HG03064 (cell line): ENCODE measurements around the gene ATOH8.

Experiments
- ATAC-seq: cut with Tn5 transposase; IDR thresholded peaks from one replicate; pipeline ENCODE4 v1.9.1; 2021; ENCODE audit warnings: low read depth; ENCODE audit not compliant: unreplicated experiment

ATOH8 gene

DNA sequence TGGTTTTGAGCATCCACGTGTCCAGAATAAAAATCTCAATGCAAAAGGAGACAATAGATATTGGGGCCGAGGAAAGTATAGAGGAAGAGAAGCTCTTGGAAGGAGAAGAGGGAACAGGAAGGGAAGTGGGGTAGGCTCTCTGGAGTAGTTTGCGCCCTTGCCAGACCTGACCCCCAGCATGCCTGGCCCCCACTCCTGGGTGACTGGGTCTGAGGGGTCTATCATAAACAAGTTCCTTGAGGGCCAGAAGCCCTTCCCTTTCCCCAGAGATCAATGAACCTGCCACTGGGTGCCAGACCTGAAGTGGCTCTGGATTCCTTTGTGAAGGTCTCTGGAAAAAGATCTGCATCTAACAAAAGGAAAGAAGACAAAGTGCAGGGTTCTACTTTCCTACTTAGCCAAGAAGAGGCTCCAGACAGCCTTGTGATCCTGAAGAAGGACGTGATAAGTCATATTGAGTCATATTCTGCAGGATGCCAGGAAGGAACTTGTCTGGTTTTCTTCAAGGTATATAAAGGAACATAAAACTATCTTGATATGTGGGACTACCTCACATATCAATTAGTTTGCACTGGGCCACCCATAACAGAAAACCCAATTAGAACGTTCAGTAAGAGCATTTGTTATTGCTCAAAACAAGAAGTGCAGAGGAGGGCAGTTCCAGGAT, 18.7 kb upstream of the ATOH8 start:
- ATAC-seq = no peak

DNA sequence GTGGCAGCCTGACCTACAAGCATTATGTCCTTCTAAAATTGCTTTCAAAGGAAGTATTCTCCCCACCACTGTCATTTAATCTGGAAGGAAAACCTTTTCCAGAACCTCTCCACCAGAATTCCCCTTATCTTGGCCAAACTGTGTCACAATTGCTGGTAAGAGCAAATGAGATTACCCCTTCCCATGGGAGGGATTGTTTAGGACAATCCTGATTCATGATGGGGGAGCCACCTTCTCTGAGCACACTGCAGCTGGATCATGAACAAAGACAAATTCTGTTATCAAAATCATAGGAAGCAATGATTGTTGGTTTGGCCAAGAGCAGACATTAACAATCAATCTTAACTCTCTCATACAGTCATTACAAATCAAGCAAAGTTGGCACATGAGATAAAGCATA, 18.1 kb upstream of the ATOH8 start:
- ATAC-seq = no peak

DNA sequence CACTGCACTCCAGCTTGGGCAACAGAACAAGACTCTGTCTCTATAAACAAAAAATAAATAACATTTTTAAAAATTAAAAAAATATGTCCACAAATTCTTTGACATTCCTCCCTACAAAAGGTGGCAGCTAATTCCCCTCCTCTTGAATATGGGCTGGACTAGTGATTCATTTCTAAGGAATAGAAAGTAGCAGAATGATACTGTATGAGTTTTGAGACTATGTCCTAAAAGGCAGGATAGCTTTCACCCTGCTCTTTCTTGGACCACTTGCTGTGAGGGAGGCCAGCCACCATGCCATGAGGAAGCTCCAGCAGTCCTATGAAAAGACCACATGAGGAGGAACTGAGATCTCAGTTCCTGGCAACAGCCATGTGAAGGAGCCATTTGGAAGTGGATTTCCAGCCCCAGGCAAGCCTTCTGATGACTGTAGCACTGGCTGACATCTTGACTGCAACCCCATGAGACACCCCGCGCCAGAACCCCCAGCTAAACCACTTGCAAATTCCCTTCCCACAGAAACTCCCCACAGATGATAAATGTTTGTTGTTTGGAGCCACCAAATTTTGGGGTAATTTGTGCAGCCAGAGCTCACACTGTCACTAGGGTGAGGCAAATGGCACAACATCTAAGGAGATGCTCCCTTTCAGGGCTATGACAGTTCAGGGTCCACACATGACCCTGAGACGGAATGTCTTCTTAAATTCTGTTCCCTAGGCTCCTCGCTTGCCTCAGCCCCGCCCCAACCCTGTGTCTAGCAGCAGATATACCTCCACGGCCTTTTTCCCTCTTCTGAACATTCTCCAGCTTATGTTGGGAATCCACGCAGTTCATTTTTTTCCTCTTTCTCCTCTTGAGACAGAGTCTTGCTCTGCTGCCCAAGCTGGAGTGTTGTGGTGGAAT, 17.1 kb upstream of the ATOH8 start:
- ATAC-seq = no peak

DNA sequence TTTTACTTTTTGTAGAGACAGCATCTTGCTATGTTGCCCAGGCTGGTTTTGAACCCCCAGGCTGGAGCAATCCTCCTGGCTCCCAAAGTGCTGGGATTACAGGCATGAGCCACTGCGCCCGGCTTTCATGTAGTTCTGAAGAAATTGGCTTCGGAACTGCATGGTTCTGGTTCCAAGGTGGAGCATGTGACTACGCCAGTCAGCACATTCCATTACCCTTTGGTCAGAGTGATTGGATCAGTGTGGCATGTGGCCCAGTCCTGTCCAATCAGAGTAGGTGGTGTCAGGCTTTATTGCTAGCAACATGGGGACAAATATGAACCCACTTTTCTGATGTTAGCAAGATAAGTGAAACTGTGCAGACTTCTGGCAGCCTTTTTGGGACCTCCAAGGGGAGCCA, 16.3 kb upstream of the ATOH8 start:
- no peak for ATAC-seq

DNA sequence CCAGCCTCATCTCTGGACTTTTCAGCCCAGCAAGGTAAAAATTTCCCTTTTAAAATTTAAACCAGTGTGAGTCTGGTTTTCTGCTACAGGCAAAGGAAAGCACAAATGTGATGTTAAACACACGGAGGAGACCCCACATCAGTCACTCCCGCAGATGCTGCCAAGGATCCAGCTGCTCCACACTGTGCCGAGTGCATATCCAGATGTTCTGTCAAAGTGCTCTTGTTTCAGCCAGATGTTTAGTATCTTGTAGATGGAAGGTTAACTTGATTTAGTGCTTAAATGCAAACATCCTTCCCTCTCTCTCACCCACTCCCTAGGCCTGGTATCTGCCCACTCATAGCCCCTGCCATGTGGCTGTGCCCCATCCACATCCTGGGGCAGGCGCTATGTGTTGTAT, 15.8 kb upstream of the ATOH8 start:
- ATAC-seq = no peak

DNA sequence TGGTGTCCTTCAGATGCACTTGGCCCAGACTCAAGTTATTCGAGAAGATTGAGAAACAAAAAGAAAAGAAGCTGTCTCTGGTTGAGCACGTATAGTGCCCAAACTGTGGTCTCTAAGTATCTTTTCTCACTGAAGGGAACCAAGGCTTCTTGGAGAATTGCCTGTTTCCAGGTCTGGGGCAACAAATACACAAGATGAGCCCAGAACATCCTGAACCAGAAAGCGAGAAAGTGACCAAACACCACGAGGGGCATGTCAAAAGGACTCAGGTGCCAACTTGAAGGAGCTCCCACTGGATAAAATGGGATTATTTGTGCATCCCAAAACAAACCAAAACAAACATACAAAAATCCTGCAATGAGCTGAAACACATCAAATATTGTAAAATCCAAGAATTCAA, 13.6 kb upstream of the ATOH8 start:
- ATAC-seq = no peak

DNA sequence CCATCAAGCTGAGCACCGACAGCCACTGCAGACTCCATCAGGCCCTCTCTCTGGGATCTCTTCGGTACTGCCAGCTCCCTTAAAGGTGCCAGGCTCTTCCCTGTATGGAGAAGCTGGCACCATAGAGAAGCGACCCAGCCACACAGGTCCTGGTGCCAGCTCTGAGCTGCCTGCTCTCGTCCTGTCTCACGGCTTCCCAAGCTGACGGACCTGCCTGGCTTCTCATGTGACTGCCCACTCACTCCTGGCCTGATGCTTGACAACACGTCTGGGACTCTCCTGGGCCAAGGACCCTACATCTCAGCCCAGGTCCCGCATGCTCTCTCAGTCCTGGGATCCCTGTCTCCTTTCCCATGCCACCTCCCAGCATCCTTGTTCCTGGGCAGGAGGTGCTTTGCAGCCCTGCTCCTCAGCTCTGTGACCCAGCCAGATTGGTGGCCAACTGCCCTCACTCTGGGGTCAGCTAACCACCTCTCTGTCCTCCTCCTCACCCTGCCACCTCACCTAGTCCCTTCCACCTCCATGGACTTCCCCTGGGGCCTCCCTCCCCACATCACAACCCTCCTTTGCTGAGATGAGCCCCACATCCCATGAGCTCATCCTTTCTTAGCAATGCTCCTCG, 12.5 kb upstream of the ATOH8 start:
- ATAC-seq = no peak

DNA sequence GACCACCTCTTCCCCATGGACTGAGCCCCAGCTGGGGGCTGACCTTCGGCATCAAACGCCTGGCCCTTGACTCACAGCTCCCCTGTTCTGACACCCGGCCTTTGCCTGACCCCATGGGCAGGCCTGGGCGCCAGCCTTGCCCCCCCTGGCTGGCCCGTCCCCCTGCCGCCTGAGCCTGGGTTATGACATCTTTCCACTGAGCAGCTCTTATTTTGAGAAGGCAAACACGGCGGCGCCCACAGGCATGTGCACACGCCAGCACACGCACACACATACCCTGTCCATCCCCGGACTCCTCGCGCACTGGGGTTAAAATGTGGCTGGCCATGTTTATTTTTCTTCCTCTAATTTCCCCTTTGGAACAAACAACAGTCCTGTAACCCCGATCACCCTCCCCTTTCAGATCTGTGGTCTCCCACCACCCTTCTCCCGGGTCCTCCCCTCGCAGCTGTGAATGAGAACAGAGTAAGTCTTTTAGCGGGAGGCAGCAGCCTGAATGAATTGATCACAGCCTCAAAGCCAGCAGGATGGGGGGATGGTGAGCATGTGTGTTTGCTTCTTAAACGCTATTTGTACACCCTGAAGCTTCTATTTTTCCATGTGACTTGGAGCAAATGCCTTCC, 11.8 kb upstream of the ATOH8 start:
- no peak for ATAC-seq

DNA sequence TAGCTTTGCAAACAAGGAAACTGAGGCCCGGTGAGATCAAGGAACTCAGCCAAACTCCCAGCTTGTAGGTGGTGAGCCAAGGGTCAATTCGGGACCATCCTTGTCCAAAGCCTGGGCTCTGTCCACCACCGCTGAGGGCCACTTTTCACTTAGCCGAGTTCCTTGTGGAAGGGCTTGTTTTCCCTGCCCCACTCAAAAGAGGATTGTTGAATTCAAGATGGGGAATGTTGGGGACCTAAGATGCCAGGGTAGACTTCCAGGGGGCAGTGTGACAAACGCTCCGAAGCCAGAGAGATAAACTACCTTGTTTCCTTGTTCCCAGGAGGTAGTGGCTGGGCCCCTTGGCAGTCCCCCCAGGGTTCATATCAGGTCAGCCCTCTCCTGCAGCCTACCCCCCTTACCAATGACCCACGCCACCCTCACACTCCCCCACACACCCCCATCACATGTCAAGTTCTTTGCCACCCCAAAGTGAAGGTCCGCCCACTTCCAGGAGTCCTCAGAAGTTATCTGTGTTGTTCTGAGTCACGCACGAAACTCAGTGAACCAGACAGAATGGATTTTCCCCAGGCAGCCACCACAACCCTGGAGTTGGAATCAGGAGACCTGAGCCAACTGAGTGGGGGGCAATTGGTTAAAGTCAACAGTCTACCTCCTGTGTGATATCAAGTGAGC, 10.3 kb upstream of the ATOH8 start:
- ATAC-seq = no peak

DNA sequence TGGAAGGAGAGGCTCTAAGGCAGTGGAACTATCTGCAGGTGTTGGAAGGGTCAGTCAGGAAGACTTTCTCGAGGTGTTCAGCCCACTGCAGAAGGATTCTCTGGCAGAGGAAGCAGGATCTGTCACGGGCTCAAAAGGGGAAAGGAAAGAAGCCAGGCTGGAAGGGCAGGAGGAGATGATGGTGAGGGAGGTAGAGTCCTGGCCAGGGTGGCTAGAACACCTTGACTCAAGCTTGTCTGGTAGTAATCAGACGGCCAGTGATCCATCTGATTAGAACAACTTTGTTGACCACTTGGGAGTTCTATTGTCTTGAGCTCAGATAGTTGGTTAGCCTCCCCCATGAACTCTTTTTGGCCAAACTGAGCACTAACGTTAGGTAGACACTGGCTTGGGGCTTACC, 9.7 kb upstream of the ATOH8 start:
- no peak for ATAC-seq

DNA sequence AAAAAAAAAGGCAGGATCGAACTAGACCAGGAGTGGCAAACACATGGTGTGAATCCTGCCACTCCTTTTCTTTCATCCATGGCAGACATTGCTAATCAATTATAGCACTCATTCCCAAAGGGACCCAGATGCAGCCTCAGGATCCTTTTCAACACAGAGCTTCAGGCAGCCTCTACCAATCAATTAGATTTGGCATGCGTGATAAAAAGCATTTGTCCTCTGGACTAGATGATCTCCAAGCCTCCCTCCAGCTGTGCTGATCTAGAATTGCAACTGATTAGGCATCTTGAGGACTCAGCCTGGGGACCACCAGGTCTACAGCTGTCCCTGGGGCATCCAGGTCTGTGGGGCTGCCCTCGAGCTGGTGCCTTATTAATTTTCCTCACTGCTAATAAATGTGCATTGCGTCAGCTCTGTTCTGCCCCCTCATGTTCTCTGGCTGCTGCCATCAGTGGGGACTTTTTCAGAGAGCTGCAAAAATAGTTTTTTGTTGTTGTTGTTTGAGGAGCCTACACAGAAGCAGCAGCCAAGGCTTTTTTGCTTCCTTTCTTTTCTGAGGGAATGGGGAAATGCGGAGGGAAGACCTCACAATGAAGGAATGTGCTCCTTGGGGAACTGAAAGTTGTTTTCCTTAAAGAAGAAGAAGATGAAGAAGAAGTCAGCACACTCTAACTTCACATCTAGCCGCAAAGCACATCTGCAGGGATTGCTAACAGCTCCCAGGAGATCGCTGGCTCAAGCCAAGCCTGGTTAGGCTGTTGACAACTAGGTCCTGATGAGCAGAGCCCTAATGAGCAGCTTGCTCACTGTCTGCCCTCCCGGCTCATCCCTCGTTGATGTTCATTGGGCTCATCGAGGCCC, 8.8 kb upstream of the ATOH8 start:
- no peak for ATAC-seq

DNA sequence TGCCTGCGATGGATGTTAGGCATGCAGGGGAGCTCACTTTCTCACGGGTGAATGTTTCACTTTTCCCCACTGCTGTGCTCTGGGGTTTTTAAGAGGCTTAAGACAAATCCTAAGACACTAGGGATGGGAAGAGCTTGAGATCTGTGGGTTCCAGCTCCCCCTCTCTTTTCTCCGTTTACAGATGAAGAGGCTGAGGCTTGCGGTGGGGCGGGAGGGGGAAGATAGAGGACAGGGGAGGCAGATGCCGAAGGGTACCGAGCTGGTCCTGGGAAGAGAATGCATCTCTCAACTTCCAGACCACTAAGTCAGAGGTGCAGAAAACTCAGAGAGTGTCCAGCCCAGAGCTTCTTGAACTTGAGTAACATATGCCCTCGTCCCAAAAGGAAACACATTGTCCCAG, 8.2 kb upstream of the ATOH8 start:
- ATAC-seq = no peak

DNA sequence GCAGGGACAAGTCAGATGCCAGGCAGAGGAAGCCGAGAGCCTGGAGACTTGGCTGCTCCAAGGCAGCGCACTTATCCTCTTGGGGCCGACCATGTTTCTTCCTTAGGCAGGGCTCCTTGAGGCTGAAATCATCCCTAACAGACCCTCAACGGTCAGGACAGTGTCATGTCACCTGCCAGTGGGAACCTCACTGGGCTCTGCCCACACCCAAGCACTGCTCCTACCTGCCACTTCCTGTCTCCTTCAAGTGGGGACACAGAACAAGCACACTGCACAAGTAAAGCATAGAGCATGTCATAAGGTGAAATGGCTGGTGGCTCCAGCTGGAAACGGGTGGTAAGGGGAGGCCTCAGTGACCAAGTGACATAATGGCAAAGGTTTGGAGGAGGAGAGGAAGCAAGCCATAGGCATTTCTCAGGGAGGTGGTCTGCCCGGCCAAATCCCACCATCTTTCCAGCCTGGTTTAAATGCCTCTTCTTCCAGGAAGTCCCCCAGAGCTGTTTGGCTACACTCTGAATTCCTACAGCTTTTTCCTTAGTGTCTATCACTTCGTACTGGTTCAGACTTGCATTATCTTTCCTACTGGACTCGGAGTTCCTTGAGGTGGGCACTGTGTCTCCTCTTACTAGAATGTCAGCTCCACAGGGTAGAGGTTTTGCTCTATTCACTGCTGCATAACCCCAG, 7.3 kb upstream of the ATOH8 start:
- no peak for ATAC-seq

DNA sequence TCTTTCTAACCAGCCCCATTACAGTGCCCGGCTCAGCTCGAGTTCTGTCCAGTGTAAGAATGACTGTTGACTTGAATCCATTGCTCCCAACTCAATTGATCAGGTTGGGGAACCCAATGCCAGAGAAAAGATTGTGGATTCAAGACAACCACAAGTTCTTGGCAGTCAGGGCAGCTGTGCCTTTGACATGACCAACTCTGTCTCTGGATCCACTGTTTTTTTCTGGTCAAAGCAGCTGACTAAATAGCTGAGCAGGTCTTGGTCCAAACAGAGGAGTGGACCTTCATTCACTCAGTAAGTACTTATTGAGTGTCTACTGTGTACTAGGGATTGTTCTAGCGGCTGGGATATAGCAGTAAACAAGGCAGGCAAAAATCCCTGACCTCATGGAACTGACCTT, 6.3 kb upstream of the ATOH8 start:
- no peak for ATAC-seq

DNA sequence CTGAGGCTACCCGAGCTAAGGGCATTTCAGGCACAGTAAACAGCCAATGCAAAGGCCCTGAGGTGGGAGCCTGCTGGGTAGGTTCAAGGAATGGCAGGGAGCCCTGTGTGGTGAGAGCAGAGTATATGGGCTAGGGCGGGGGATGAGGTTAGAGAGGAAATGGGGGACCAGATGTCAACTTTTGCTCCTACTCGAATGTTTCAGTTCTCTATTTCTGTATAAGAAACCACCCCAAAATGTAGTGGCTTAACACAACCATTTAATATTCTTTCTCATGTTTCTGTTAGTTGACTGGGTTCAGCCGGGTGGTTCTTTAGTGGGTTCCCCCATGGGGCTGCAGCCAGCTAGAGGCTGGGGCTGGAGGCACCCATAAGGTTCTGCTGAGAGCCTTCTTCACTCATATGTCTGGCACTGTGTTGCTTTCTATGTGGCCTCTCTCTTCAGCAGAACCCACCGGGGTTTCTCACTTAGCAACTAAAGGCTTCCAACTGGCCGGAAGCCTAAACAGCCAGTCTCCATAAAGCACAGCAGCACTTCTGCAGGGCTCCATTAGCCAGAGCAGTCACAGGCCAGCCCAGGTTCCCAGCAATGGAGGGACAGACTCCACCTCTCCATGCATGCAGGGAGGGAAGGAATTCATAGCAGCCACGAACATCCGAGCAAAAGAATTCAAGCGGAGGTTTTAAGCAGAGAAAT, 5.6 kb upstream of the ATOH8 start:
- no peak for ATAC-seq

DNA sequence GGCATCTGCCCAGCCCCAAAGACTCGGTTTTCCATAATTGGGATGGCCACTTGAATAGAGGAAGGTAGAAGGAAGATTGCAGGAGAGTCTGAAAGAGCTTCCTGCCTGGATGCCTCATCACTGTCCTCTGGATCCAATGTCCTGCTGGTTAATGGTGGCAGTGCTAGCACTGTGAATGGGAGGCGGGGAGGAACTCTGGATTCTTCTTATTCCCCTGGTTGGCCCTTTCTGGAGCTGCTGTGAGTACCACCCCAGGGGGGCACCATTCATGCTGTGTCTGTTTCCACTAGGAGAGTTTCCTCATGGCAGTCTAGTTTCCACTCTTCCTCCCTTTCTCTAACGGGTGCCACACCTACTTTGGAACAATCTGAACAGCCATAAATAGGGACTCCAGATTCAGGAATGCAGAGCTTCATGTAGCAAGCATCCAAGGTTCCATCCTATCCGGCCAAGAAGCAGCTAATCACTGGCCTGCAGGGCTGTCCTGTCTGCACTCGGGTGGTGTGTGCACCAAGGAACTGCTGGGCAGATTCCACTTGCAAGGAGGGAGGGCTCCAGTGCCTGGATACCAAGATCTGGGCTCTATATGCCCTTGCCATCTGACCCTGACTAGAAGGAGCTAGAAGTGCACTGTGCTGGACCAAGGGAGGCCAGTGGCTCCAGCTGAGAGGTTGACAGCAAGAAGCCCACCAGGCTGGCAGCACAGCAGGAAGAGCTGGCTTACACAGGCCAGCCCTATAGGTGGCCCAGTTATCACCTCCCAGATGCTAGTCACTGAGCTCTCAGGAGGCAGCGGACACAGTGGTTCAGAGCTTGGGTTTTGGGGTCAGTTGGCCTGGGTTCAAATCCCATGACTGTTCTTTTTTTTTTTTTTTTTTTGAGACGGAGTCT, 4.6 kb upstream of the ATOH8 start:
- no peak for ATAC-seq
